ENCODE results near the gene SLC25A29. TPM values are rescaled to one million over a fixed set of nuclear protein-coding genes. Genes with fewer than 3 reads are reported as not detected.

Gene SLC25A29
- total RNA-seq, 2 experiments from 2014 or later = 8.9 to 9.8 TPM

DNA sequence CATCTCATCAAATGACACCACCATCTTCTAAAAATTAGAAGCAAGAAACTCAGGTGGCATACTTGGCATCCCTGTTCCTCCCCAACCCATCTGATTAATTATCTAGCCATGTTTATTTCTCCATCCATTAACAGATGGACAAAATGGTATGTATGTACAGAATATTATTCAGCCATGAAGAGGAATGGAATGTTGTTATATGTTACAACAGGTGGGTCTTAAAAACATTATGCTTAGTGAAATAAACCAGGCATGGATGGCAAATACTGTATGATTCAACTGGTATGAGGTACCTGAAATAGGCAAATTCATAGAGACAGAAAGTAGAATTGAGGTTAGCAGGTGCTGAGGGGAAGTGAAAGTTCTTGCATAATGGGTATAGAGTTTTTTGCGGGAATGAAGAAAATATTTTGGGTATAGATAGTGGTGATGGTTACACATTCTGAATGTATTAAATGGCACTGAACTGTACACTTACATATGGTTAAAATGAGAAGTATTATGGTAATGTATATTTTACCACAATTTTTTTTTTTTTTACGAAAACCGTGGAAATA is 49.8 kb downstream of the SLC25A29 start:
- H3K27ac Mint-ChIP-seq = peak overlapping the region; percentile 64
- intact Hi-C loops (cut with micrococcal nuclease) = no loop called here
- H3K4me3 Mint-ChIP-seq = no peak overlapping the region
- H3K27me3 Mint-ChIP-seq (ENCODE audit: low read depth) = no peaks in the 10 kb centered on the region
- peaks cover 82% of the 10 kb centered on the region for H3K4me1 Mint-ChIP-seq (ENCODE audit: low read depth)
- DNase-seq = no peak
- no peaks in the 10 kb centered on the region for H3K9me3 Mint-ChIP-seq
- peaks cover 11% of the 10 kb centered on the region for H3K36me3 Mint-ChIP-seq (ENCODE audit: low read depth)
- CTCF ChIA-PET = interaction anchor here (0.7 to 1.6 kb wide), 2 partner anchors 8 to 174 kb away, joined by 3 to 5 read pairs; no protein-coding TSS in a partner anchor

DNA sequence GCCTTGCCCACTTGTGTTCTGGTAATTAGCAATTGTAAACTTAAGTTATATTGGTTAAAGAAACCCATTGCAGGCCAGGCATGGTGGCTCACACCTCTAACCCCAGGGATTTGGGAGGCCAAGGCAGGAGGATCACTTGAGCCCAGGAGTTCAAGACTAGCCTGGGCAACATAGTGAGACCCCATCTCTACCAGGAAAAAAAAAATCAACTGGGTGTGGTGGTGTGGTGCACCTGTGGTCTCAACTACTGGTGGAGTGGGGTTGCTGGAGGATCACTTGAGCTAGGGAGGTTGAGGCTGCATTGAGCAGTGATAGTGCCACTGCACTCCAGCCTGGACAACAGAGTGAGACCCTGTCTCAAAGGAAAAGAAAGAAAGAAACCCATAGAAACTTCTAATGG is 53.6 kb downstream of the SLC25A29 start:
- intact Hi-C loops (cut with micrococcal nuclease) = no loop called here
- peaks cover 73% of the 10 kb centered on the region for H3K4me1 Mint-ChIP-seq (ENCODE audit: low read depth)
- no peak for DNase-seq
- peaks cover 15% of the 10 kb centered on the region for H3K36me3 Mint-ChIP-seq (ENCODE audit: low read depth)
- no peak overlapping the region for H3K4me3 Mint-ChIP-seq
- H3K27me3 Mint-ChIP-seq (ENCODE audit: low read depth) = no peaks in the 10 kb centered on the region
- H3K9me3 Mint-ChIP-seq = no peaks in the 10 kb centered on the region
- H3K27ac Mint-ChIP-seq = no peak overlapping the region
- CTCF ChIA-PET = no interaction called here

DNA sequence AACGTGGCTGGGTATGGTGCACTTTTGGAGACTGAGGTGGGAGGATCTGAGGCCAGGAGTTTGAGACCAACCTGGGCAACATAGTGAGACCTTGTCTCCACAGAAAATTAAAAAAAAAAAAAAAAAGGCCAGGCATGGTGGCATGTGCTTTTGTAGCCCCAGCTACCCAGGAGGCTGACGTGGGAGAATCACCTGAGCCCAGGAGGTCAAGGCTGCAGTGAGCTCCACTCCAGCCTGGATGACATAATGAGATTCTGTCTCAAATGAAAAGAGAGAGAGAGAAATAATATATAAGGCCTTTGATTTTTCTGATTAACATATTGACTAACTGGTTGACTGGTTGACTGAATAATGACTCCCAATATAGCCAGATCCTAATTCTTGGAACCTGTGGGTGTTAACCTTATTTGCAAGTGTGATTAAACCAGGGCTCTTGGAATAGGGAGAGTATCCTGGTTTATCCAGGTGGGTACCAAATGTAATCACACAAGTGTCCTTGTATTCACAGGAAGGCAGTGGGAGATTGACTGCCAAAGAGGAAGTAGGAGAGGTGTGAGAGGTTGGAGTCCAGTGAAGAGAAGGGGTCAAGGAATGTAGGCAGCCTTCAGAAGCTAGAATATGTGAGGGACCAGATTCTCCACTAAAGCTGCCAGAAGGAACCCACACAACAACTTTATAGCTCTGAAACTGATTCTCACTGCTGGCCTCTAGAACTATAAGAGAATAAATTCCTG is 55.3 kb downstream of the SLC25A29 start:
- DNase-seq = no peak
- CTCF ChIA-PET = no interaction called here
- no peak overlapping the region for H3K27ac Mint-ChIP-seq
- H3K4me1 Mint-ChIP-seq (ENCODE audit: low read depth) = peaks cover 73% of the 10 kb centered on the region
- H3K9me3 Mint-ChIP-seq = no peaks in the 10 kb centered on the region
- H3K27me3 Mint-ChIP-seq (ENCODE audit: low read depth) = no peaks in the 10 kb centered on the region
- H3K36me3 Mint-ChIP-seq (ENCODE audit: low read depth) = peaks cover 17% of the 10 kb centered on the region
- intact Hi-C loops (cut with micrococcal nuclease) = no loop called here
- no peak overlapping the region for H3K4me3 Mint-ChIP-seq

DNA sequence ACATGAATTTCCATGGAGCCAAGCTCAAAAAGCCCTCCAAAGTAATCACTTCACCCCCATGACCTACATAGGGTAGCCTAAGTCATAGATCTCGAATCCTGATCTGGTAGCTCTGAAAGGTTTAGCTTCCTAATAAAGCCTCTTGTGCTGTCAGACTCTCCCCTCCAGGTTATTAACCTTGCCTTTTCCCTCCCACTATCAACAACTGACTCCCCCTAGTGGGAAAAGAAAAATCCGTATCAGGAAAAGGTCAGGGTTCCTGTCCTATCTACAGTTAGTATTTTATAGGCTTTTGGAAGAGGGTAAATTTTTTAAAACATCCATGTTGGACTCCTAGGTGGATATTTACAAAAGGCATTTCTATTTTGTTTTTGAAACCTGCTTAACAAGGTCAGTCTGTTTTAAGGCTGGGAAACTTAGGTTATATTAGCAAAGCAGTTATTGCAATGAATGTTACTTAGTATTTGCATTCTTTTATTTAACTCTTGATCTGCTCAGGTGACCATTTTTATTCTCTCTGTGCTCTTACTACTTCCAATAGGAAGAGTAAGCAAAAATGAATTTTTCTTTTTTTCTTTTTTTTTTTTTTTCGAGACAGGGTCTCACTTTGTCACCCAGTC is 59.3 kb downstream of the SLC25A29 start:
- no peak for DNase-seq
- Mint-ChIP-seq H3K27me3 (ENCODE audit: low read depth) (no peaks in the 10 kb centered on the region), H3K4me1 (ENCODE audit: low read depth) (peaks cover 72% of the 10 kb centered on the region), H3K9me3 (no peaks in the 10 kb centered on the region), H3K27ac (peak overlapping the region; percentile 48), H3K4me3 (no peak overlapping the region), H3K36me3 (ENCODE audit: low read depth) (peaks cover 25% of the 10 kb centered on the region)
- intact Hi-C loops (cut with micrococcal nuclease) = no loop called here
- CTCF ChIA-PET = interaction anchor here (0.5 to 2.4 kb wide), 7 partner anchors 13 to 64 kb away, joined by 3 to 8 read pairs (median 4); no protein-coding TSS in a partner anchor

DNA sequence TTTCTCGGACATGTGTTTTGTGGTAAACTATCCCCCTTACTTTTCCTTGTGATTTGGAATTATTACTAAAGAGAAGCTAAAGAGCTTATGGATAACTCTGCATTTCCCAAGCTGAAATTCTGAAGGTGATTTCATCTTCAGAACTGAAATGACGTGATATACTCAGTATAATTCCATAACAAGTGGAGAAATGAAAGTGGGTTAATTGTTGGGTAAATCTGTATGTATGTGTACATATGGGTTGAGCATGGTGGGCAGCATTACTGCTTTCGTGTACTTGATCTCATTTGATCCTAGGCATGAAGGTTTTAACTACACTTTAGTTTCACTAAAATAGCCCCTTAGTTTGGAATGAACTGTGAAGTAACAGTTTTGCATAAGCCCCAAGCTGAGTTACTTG is 63.2 kb downstream of the SLC25A29 start:
- Mint-ChIP-seq H3K27ac (peak overlapping the region; percentile 30), H3K9me3 (no peaks in the 10 kb centered on the region), H3K4me1 (ENCODE audit: low read depth) (peaks cover 56% of the 10 kb centered on the region), H3K27me3 (ENCODE audit: low read depth) (no peaks in the 10 kb centered on the region), H3K36me3 (ENCODE audit: low read depth) (peaks cover 37% of the 10 kb centered on the region), H3K4me3 (peak overlapping the region; percentile 22)
- CTCF ChIA-PET = interaction anchor here (1.0 to 3.6 kb wide), 4 partner anchors 31 to 50 kb away, joined by 3 to 26 read pairs (median 5); no protein-coding TSS in a partner anchor
- no peak for DNase-seq
- intact Hi-C loops (cut with micrococcal nuclease) = no loop called here

DNA sequence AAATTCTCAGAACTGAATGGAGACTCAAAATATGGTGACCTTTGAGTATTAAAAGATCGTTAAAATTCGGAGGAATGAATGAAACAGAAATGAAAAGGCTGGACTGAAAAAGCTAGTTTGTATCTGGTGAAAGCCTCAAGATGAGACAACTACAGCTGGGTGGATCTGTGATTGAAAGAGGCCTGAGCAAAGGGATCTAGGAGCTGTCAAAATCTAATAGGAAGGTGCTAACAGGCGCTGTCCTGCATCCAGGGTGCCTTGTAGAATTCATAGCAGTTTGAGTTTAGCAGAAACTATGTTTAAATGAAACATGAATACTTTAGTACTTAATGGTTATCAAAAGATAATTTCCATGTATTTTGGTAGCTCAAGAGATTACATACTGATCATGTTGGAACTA is 65.0 kb downstream of the SLC25A29 start:
- H3K4me3 Mint-ChIP-seq = peak overlapping the region; percentile 86
- DNase-seq = no peak
- peak overlapping the region; percentile 87 for H3K27ac Mint-ChIP-seq
- H3K27me3 Mint-ChIP-seq (ENCODE audit: low read depth) = no peaks in the 10 kb centered on the region
- peaks cover 37% of the 10 kb centered on the region for H3K36me3 Mint-ChIP-seq (ENCODE audit: low read depth)
- CTCF ChIA-PET = interaction anchor here (0.7 to 3.6 kb wide), 17 partner anchors 13 to 170 kb away, joined by 3 to 26 read pairs (median 4); no protein-coding TSS in a partner anchor
- intact Hi-C loops (cut with micrococcal nuclease) = loop anchor here (2.0 kb wide), 2 partner anchors 20 to 44 kb away; no protein-coding TSS in a partner anchor
- H3K4me1 Mint-ChIP-seq (ENCODE audit: low read depth) = peaks cover 53% of the 10 kb centered on the region
- no peaks in the 10 kb centered on the region for H3K9me3 Mint-ChIP-seq

Small RNA genes within 50 kb of the gene (microRNA-seq; reads per million reads assigned to microRNA genes)
- gene MIR345 (ENCODE audit: borderline microRNAs expressed, borderline replicate concordance) = 24.1 reads per million, percentile 38 among the genes with 10 or more reads in this experiment
- not detected for gene MIR6764 (ENCODE audit: borderline microRNAs expressed, borderline replicate concordance)

Other genes with a start within 250 kb of the SLC25A29 start
- 100 to 1,000 TPM; 173 to 175 TPM for gene EVL, start 241.0 kb downstream of the SLC25A29 start, total RNA-seq
- under 1 TPM; 0.52 to 0.99 TPM for gene DEGS2, start 146.8 kb downstream of the SLC25A29 start, total RNA-seq
- gene YY1, start 67.3 kb downstream of the SLC25A29 start, total RNA-seq = 10 to 100 TPM; 82.4 to 85.0 TPM
- not detected for gene SLC25A47, start 16.9 kb upstream of the SLC25A29 start, total RNA-seq
- gene WDR25, start 70.0 kb upstream of the SLC25A29 start, total RNA-seq = 1 to 10 TPM; 6.0 to 6.6 TPM